Tibial nerve (tissue), 4 donors: ENCODE measurements around the gene HK2.

ENCODE experiments used
- EP300 ChIP-seq, 2 donors: sonication (generic); formaldehyde crosslinking; IDR thresholded peaks; one replicate each; pipeline ENCODE4 v1.6.1; 2017; ENCODE audit warnings: antibody characterized with exemption in 2 of 2, mild to moderate bottlenecking in 1 of 2
- POLR2A ChIP-seq, 2 donors: fragments of 450-650 bp; IDR thresholded peaks; one replicate each; pipeline ENCODE4 v1.6.1; 2017; ENCODE audit warnings: antibody characterized with exemption in 2 of 2, mild to moderate bottlenecking in 2 of 2, moderate library complexity in 2 of 2
- TF ChIP-seq, protein P1 (sequence below), 5 experiments: fragments of 200-600 bp in 3 of 5; fragments of 450-650 bp in 2 of 5; sonication (generic) in 3 of 5; IDR thresholded peaks; one replicate each; pipeline ENCODE4 v1.5.1; 2016 to 2019; ENCODE audit warnings: antibody characterized with exemption in 5 of 5, mild to moderate bottlenecking in 3 of 5, moderate library complexity in 2 of 5

DNA sequence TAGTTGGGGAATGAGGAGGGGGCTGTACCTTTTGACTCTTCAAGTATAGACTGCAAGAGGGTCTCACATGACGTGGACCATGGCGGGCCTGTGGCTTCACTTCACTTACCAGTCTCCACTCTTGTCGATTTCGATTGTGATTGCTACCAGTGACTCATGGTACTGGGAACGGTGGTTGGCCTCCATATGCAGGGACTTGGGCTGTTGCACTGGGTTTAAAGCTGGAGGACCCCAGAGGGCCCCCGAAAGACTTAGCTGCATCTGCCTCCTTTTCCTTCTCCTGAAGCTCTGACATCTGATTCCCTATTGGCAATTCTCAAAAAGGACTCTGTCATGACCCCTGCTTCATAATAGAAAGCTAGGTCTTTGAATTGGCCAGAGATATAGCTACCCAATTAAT, 43.4 kb downstream of the HK2 start:
- TF ChIP-seq POLR2A (IDR thresholded peaks at IDR 0.05) = no peak
- TF ChIP-seq, protein P1, sequence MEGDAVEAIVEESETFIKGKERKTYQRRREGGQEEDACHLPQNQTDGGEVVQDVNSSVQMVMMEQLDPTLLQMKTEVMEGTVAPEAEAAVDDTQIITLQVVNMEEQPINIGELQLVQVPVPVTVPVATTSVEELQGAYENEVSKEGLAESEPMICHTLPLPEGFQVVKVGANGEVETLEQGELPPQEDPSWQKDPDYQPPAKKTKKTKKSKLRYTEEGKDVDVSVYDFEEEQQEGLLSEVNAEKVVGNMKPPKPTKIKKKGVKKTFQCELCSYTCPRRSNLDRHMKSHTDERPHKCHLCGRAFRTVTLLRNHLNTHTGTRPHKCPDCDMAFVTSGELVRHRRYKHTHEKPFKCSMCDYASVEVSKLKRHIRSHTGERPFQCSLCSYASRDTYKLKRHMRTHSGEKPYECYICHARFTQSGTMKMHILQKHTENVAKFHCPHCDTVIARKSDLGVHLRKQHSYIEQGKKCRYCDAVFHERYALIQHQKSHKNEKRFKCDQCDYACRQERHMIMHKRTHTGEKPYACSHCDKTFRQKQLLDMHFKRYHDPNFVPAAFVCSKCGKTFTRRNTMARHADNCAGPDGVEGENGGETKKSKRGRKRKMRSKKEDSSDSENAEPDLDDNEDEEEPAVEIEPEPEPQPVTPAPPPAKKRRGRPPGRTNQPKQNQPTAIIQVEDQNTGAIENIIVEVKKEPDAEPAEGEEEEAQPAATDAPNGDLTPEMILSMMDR (IDR thresholded peaks at IDR 0.05) = no peak
- TF ChIP-seq EP300 (IDR thresholded peaks at IDR 0.05) = no peak
